HG02623 (cell line): ENCODE data around the gene SELENOS.

ENCODE experiments used
- ATAC-seq: cut with Tn5 transposase; IDR thresholded peaks from one replicate; pipeline ENCODE4 v1.9.1; 2021; ENCODE audit warnings: moderate library complexity; ENCODE audit not compliant: unreplicated experiment

Gene SELENOS

DNA sequence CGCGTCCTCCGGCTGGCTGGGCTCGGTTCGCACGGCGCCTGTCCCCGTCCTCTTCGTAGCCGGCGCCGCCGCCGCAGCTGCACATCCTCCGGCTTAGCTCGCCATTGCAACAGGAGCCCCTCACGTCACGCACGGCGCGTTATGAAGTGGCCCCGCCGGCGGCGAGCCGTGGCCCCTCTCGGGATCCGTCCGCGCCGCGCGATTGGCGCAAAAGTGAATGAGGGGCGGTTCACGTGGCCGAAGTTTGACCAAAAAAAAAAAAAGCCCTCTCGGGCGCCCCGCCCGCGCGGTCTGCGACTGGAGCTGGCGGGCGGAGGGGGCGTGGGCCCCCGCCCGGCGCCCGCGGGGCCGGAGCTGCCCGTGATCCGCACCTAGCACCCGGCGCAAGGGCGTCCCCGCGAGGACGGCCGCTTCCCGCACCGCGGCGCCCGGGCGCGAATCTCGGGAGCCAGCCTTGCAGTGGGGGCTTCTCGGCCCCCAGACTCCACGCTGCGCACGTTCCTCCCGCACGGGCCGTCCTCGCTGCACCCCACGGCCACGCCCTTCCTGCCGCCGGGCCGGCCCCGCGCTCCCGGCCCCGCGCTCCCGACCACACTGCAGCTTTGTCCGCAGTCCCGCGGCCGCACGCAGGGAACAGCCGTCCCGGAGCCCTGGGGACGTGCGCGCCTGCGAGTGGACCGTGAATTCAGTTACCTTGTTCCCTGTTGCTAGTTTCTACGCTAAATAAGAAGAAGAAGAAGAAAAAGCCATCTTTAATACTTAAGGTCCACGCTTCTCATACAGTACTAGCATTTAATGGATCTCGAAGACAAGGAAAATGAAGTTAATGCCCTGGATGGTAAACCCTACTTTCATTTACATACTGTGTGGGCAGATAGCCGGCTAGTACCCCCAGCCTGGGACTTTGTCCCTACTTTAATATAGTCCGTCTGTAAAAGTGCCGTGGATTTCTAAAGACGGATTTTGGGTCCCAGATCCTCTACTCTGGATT lies 25.2 kb downstream of the SELENOS start, which contains the start of gene CHSY1:
Gene CHSY1 (minus strand): TSS at position 219 of the 991 bp plus-strand sequence. CDS start 592 bp downstream, outside the sequence.
- ATAC-seq = peak; percentile 64

DNA sequence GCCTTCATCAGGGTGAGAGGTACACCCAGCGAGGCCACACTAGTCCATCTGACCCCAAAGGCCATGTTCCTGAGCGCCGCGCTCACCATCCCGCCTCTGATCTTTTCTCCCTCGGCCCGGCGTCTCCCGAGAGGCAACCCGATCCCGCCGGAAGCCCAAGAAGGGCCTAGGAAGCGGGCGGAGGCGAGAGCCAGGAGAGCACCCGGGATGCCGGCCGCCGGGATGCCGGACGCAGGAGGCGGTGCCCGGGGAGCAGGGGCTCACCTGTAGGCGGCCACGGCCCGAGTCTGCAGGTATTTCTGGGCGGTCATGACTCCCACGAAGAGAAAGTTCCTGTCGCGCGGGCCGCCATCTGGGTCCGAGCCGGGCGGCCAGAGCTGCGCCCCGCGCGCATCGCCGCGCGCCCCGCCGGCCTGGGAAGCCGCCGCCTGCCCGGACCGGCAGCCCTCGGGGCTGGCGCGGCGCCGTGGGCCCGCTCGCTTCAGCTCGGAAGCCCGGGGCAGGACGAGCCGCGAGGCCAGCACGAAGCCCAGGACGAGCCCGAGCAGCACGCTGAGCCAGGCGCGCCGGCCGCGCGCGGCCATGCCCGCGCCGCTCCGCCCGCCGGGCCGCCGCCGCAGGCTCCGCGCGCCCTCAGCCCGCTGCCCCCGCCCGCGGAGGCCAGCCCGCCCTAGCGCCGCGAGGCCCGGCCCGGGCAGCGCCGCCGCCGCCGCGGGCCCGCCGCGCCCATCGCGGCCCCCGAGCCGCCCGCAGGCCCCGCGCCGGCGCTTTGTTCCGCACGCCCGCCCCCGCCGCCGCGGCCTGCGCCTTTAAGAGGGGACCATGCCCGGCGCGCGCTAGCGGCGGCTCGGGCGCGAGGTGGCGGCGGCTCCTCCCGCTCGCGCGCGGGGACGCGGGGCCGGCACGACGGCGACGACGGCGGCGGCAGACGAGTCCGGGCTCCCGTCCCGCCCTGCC lies 26.1 kb downstream of the SELENOS start:
- peak; percentile 22 for ATAC-seq

DNA sequence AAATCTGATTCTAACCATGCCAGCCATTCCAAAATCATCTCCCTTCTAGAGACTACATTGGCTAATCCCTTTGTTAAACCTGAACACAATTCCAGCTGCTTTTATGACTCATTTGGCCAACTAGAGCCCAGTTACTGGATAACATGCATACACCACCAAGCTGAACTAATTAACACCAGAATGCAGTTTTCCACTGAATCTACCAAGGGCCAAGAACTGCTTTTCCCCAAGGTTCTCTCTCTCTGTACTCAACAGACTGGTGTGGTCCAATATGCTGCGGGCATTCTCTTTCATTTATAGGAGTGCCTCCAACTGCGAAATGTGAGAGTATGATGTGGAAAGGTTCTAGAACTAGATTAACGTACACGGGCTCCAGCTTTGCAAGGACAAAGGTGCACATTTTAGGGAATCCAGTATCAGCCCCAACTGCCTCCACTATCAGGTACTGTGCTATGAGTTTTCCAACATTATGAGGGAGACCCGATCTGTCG lies 26.9 kb downstream of the SELENOS start:
- ATAC-seq = no peak

DNA sequence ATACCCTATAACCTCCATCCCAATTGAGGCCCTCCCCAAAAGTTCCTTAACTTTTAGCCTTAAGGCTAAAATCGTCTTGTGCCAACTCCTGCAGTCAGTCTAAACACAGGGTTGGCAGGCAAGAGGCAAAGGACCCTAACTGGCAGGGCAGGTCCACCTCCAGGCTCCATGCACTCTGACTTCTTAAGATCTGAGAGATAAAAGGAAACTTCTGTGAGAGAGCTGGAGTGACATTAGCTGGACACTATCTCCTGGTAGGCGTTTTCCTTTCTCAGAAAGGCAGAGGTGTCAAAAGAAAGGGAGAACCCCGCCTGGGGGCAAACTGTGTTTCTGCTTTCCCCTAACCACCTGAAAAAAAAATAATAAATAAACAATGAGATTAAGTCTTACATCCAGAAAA lies 29.0 kb downstream of the SELENOS start:
- no peak for ATAC-seq

DNA sequence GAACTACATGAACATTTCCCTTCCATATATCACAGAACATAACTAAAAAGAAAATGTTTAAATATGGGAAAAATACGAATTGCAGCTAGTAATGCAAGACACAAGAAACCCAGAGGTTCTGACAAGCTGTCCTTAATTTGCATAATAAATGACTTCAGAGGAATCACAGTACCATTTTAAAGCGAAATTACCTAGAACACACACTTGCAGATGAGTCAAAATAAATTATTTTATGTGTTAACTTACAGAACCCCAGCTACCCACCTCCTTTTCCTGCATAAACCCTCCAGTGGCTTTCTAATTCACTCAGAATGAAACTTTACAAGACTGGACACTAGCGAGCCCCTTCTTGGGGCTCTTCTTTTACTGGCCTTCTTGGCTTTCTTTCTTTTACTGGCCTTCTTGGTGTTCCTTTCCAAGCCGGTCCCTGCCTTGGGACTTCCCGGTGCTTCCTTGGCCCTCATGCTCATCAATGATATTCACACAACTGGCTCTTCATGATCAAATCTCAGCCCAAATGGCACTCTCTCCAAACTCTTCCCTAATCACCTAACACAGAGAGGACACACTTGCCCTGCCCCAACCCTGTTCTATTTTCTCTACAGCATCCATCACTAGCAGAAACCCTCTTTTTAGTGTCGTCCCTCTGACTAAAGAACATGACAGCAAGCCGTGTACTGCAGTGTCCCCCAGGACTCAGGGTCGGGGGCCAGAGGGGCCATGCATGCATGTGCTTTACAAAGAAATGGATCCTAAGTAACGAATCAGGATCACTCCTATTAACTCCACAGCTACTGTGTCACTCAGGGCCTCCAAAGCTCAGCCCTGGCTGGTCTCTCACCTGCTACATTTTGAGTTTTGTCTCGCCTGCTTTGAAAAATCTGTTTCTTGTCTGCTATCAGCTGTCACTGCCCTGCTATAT lies 30.2 kb downstream of the SELENOS start:
- no peak for ATAC-seq

DNA sequence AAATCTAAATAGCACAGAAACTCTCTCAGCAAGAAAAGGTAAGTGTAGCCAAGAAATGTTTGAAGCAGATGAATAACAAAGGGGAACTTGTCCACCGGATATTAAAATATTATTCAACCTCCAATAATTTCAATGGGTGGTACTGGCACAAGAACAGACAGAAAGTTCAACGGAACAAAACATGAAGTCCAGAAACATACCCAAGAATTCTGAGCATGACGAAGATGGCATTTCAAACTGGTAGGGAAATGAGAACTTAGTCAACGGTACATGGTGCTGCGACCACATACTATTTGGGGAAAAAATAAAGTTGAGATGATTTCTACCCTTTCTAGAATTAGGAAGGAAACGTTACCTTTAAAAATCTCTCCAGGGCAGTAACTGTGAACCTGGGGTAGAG lies 30.9 kb downstream of the SELENOS start:
- ATAC-seq = no peak

DNA sequence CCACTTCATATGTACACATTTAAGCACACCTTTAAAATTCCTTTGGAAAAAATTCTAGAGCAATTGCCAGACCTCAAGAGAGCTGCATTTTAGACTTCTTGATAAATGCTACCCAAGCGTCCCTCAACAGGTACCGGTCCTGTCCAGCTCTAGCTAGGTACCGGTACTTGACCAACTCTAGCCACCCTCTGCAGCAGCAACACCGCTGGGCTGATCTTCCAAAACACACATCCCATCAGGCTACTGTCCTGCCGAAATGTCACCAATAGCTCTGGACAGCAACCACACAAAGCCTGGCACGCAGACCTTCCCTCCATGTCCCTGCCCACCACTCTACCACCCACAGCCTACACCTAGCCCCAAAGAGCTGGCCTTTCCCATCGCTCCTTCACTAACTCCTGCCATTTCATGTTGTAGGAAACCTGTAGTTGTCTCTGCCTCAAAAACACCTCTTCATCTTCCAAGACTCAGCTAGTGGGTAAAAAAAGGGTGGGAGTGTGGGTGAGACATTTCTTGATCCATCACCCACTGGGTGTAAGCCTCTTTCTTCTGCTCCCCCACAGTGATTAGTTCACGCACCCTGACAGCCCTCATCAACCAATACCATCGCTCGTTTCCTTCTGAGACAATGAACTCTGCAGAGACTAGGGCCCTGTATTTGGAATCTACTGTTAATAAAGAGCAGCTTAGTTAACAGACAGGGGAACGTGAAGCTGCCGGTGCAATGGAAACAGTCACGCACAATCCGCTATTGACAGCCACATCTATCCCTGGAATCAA lies 32.2 kb downstream of the SELENOS start:
- ATAC-seq = no peak

DNA sequence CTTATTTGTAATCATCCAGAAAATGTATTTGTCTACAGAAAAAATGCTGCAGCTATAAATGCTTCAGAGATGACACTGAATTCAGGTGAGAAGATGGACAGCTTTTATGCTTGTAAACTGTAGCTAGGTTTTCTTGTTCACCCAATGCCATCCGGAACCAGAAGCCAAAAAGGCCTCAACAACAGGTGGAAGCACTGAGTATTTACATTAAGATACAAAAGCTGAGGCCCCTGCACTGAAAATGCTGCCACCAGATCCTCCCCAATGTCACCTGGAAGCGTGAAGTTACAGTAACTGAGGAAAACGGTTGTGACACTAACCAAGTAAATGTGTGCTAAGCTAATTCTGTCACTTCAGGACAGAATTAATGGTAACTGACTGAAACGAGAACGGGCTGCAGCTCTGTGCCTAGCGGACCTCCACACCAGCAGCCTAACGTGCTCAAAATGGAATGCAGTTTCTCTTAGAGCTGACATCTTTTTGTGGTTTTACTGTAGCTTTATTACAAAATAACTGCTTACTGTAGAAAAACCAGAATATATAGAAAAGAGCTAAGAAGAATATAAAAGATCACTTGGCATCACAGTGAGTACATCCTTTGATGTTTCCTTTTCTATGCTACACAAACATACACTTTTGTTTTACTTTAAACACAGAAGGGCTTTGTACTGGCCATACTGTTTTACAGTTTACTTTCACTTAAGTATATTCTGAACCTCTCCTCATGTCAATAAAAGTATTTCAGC lies 33.1 kb downstream of the SELENOS start:
- ATAC-seq = no peak

DNA sequence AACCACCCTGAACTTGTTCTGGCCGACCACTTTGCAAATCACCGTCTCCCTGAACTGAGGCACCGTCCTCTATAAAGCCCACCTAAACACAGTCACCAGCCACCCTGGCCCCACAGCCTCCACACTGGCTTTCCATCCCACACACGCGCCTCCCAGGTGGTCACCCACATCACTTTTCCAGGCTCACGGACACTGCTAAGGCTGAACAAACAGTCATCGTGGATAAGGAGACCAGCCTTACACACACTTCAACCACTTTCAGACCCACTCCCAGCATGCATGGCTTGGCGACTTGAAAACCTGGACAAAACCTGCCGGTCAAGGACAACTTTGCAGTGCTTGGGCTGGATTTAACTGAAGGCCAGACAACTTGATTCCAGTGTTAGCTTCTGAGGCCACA lies 33.9 kb downstream of the SELENOS start:
- ATAC-seq = no peak

DNA sequence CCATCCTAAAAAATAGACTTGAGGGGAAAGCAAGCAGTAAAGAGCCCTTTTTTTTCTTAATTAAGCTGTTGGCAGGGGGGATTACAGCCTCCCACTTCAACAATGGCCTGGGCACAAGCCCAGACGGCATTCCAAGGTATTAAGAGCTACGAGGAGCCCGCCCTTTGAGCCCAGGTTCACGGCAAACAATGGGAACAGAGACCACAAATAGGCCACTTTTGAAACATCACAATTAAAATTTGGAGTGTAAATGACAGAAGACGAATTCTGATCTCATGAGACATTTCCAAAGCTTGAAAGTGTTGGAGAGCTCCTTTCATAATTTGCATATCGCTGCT lies 34.3 kb downstream of the SELENOS start:
- ATAC-seq = no peak

DNA sequence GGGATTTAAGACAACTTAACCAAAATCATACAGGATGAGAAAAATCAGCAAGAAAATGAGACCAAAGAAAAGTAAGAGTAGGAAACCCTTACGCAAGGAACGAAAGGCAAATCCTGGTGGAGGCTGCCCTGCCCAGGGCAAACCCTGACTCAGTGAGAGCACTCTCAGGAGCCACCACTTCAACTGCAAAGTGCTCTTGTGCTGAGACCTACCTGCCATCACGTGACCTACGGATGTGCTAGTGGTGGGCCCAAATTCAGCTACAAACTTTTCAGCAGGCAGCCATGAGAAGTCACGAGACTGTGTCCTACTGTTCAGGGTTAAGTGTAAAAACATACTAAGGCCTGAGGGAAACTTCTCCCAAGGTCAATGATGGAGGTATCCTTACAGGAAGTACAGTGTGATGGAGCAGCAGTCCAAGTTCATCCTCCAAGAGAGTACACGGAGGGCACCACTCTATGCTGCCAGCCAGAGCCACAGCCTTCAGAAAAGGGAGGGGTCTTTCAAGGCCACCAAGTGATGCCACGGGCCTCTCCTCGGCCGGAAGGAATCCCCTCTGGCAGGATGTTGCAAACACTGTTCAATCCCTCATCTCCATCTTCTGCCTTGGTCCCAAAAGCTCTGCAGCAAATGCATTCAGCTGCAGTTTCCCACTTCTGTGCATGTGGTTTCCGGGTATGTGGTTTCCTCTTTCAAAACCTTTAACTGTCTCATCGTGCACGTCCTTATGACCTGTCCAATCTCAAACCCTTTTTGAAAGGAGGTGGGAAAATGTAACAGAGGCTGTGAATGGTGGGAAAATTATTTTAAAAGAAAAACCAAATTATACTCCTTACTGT lies 34.9 kb downstream of the SELENOS start:
- ATAC-seq = peak; percentile 66

DNA sequence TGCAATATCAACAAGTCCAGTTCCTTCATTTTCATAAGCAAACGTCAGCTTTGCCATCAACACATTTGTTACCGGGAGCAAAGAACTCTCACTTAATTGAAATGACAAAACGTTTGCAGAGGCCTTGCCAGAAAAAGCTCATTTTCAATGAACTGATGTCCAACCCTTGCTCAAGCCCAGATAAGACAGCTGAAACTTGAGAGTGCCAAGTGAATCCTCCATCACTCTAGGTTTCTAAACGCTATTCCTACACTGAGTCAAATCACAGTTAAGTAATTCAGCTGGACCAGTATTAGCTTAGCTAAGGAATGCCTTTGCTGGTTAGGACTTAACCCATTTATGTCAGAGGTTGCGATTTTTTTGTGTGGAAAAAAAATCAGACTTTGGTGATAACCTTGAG lies 36.9 kb downstream of the SELENOS start:
- no peak for ATAC-seq

DNA sequence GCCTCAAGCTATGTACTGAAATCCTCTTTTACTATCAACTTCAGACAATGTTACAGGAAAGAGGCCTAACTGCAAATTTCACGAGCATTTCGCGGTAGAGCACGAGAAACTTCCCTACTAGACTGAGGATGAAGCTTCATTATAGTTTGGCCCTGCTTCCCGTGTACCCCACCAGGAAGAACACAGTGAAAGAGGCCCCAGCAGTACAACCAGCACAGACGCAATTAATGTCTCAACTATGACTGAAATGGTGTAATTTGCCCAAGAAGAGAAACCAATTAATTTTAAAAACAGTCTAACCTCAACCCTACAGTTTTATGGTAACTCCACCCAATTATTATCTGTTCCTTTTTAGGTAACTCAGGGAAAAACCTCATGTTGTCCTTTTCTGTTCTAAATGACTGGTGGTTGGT lies 37.6 kb downstream of the SELENOS start:
- ATAC-seq = no peak

DNA sequence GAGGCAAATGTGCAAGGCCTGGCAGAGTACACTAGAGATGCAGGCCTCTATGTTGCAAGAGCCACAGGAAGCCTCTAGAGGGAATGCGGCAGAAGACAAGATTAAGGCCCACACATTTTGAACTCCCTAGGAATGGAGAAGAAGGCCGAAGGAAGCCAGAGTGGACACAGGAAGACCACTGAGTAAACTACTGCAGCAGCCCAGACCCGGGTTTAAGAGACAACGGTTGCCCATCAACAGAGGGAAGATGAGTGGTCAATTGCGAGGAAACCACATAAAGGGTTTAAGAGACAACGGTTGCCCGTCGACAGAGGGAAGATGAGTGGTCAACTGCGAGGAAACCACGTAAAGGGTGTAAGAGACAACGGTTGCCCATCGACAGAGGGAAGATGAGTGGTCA lies 40.0 kb downstream of the SELENOS start:
- ATAC-seq = no peak

DNA sequence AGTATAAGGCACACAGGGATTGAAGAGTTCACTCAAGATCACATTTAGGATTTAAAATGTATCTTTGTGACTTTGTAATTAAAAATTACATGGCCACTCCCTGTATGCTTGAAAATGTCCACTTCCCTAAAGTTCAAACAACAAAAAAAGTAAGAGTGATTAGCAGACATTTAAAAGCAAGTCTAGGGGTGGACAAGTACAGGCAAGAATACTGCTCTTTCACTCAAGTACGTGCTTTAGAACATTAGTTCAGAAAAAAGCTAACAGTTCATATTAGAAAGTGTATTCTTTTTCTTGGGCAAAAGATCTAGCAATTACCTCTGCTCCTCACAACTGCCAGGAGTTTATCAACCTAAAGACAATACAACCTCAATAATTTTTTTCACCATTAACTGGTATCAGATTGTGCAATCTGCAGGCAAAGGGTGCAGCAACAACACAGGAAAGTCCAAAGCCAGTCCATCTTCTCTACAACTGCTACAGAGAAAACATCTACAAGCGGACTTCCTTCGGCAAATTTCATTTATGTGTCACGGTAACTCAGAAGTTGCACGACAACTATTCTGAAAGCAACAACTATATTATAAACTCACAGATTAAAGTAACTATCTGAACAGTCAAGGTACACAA lies 43.5 kb downstream of the SELENOS start:
- no peak for ATAC-seq

DNA sequence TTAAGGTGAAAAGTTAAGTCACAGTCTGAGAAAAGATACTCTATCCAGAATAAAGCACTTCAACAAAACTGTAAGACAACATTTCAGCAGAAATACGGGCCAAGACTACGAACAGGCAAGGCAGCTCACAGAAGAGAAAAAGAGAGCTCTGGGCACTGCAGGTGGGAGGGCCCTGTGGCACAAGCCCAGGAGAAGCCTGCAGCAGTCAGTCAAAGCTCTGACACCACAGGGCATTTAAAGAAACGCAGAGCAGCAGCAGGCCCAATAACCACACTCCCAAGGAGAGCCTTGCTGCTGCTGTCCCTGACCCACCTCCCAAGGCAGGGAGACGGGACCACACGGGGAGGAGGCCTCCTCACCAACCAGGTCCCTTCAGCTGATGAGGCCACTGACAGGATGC lies 44.6 kb downstream of the SELENOS start:
- no peak for ATAC-seq

DNA sequence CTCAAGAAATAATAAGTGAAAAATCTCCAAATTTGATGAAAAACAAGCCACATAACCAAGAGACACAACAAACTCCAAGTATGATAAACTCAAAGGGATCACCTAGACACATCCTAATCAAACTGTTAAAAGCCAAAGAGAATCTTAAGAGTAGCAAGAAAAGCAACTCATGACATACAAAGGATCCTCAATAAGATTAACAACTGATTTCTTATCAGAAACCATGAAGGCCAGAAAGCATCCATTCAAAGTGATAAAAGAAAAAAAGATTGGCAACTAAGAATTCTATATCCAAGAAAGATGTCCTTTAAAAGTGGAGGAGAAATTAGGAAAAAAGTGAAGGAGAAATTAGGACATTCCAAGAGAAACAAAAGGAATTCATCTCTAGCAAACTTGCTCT lies 49.0 kb downstream of the SELENOS start:
- ATAC-seq = no peak

DNA sequence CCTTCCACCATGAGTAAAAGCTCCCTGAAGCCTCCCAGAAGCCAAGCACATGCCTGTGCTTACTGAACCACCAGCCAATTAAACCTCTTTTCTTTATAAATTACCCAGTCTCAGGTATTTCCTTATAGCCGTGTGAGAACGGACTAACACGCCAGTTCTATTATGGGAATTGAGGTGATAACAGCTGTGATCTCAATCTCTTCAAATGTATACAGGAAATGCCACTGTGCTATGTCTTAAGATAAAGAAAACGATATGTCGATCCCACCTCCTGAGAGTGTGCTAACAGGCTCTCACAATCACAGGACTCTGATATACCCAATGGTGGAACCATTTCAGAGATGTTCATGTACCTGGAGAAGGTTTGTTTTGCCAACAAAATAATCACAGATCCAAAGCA lies 51.6 kb downstream of the SELENOS start:
- ATAC-seq = no peak
